H1 (cell line): Measurements from ENCODE around the gene LCLAT1. TPM values are rescaled to one million over a fixed set of nuclear protein-coding genes. Genes with fewer than 3 reads are reported as not detected.

Source experiments
- CTCF ChIA-PET: fragments of 300-600 bp; sonication (Branson Sonifier 250); formaldehyde crosslinking; loops from one replicate; lab custom pipeline; 2021; ENCODE audit not compliant: partially characterized antibody; lab: Charles Lee
- POLR2A ChIA-PET: fragments of 300-600 bp; sonication (Branson Sonifier 250); formaldehyde crosslinking; loops from one replicate; lab custom pipeline; 2021; ENCODE audit warnings: inconsistent platforms; ENCODE audit not compliant: partially characterized antibody; lab: Charles Lee
- DNase-seq, 2 experiments: peaks; one replicate each; pipeline versions ENCODE4 v3.0.0 to v3.0.0-alpha.2; 2010 to 2022; ENCODE audit warnings: low spot score in 2 of 2, low read depth in 1 of 2, mixed read lengths in 1 of 2
- FAIRE-seq: peaks from 2 replicates; lab custom pipeline; 2011; peaks lifted over from hg19 to GRCh38; lab: Jason Lieb, UNC
- H2AFZ ChIP-seq: 2 replicates; pipeline ENCODE4 v1.8.1; 2012; ENCODE audit warnings: low read length, inconsistent platforms
- H2AK5ac ChIP-seq: 2 replicates; pipeline ENCODE4 v1.6.1; 2013; ENCODE audit warnings: low read depth, low read length
- H2BK120ac ChIP-seq: replicated peaks from 2 replicates; pipeline ENCODE3; 2013; ENCODE audit warnings: low read depth, low read length, inconsistent platforms
- H2BK12ac ChIP-seq: 2 replicates; pipeline ENCODE4 v1.6.1; 2013; ENCODE audit warnings: low read depth, low read length
- H2BK15ac ChIP-seq: 2 replicates; pipeline ENCODE4 v1.6.1; 2013; ENCODE audit warnings: low read length
- H2BK20ac ChIP-seq: 2 replicates; pipeline ENCODE4 v1.6.1; 2013; ENCODE audit warnings: low read length
- H2BK5ac ChIP-seq: 2 replicates; pipeline ENCODE4 v1.6.1; 2013; ENCODE audit warnings: low read depth, low read length
- H3K14ac ChIP-seq: 2 replicates; pipeline ENCODE4 v1.6.1; 2013; ENCODE audit warnings: inconsistent platforms; ENCODE audit not compliant: insufficient read length
- H3K18ac ChIP-seq: 2 replicates; pipeline ENCODE4 v1.6.1; 2013; ENCODE audit warnings: low read length; ENCODE audit errors: extremely low read depth
- H3K23ac ChIP-seq: 2 replicates; pipeline ENCODE4 v1.6.1; 2013; ENCODE audit warnings: inconsistent platforms; ENCODE audit not compliant: insufficient read length
- H3K23me2 ChIP-seq: 2 replicates; pipeline ENCODE4 v1.6.1; 2013; ENCODE audit warnings: low read depth, low read length
- H3K27ac ChIP-seq: 2 replicates; pipeline ENCODE4 v1.6.1; 2011; ENCODE audit warnings: low read depth, low read length, inconsistent platforms
- H3K27me3 ChIP-seq, 4 experiments: replicated peaks in 1 of 4; 1 replicate in 1 of 4; 2 replicates in 3 of 4; pipeline versions ENCODE4 v1.6.1 to v1.8.1; 2011 to 2013; ENCODE audit warnings: low read length in 3 of 4, mild to moderate bottlenecking in 3 of 4, inconsistent platforms in 2 of 4, mixed read lengths in 2 of 4, moderate library complexity in 1 of 4; ENCODE audit not compliant: control insufficient read depth in 3 of 4, insufficient read depth in 3 of 4; ENCODE audit errors: extremely low read depth in 1 of 4
- H3K36me3 ChIP-seq, 4 experiments: 2 replicates each; pipeline versions ENCODE4 v1.6.1 to v1.8.1; 2011 to 2013; ENCODE audit warnings: mild to moderate bottlenecking in 4 of 4, low read length in 3 of 4, moderate library complexity in 2 of 4, control low read depth in 1 of 4, inconsistent platforms in 1 of 4; ENCODE audit not compliant: insufficient read depth in 4 of 4, control insufficient read depth in 2 of 4
- H3K4ac ChIP-seq: replicated peaks from 2 replicates; pipeline ENCODE3; 2013; ENCODE audit warnings: low read length, low read depth, mixed read lengths, inconsistent platforms; ENCODE audit not compliant: insufficient read length
- H3K4me1 ChIP-seq, 4 experiments: replicated peaks in 1 of 4; 1 replicate in 1 of 4; 2 replicates in 3 of 4; pipeline versions ENCODE4 v1.6.1 to v1.8.1; 2011 to 2013; ENCODE audit warnings: low read length in 3 of 4, inconsistent platforms in 2 of 4, mixed read lengths in 1 of 4; ENCODE audit not compliant: insufficient read depth in 4 of 4, control insufficient read depth in 3 of 4
- H3K4me2 ChIP-seq, 2 experiments: 2 replicates each; pipeline versions ENCODE4 v1.6.1 to v1.8.1; 2011 to 2013; ENCODE audit warnings: low read depth in 2 of 2, low read length in 2 of 2, control low read depth in 1 of 2, inconsistent platforms in 1 of 2, mild to moderate bottlenecking in 1 of 2; ENCODE audit not compliant: insufficient read depth in 1 of 2
- H3K4me3 ChIP-seq, 4 experiments: fragments of 200-600, 300-600 bp in 1 of 4; sonication (generic), shearing (Covaris generic), sonication (Bioruptor Twin) in 1 of 4; 2 replicates each; pipeline versions ENCODE4 v1.5.1 to v1.8.1; 2011 to 2016; ENCODE audit warnings: low read length in 4 of 4, low read depth in 3 of 4, control low read depth in 2 of 4, inconsistent platforms in 2 of 4, mild to moderate bottlenecking in 2 of 4, mixed read lengths in 1 of 4, moderate library complexity in 1 of 4; ENCODE audit not compliant: insufficient read depth in 2 of 4; ENCODE audit errors: extremely low read depth in 1 of 4
- H3K56ac ChIP-seq: replicated peaks from 2 replicates; pipeline ENCODE3; 2013; ENCODE audit warnings: low read depth, mild to moderate bottlenecking, mixed read lengths, low read length, inconsistent platforms; ENCODE audit not compliant: insufficient read length
- H3K79me1 ChIP-seq: 2 replicates; pipeline ENCODE4 v1.6.1; 2013; ENCODE audit warnings: low read depth, low read length, control low read depth
- H3K79me2 ChIP-seq, 2 experiments: 2 replicates each; pipeline versions ENCODE4 v1.6.1 to v1.8.1; 2012 to 2013; ENCODE audit warnings: low read length in 2 of 2, mild to moderate bottlenecking in 2 of 2, inconsistent platforms in 1 of 2; ENCODE audit not compliant: insufficient read depth in 2 of 2, control insufficient read depth in 1 of 2
- H3K9ac ChIP-seq, 4 experiments: replicated peaks in 1 of 4; 1 replicate in 1 of 4; 2 replicates in 3 of 4; pipeline versions ENCODE4 v1.6.1 to v1.8.1; 2011 to 2013; ENCODE audit warnings: low read depth in 3 of 4, low read length in 3 of 4, control low read depth in 2 of 4, mild to moderate bottlenecking in 2 of 4, moderate library complexity in 2 of 4, inconsistent platforms in 1 of 4; ENCODE audit errors: extremely low read depth in 1 of 4
- H3K9me3 ChIP-seq, 2 experiments: 2 replicates each; pipeline versions ENCODE4 v1.6.1 to v1.8.1; 2012 to 2013; ENCODE audit warnings: mild to moderate bottlenecking in 2 of 2, moderate library complexity in 2 of 2, control low read depth in 1 of 2, inconsistent platforms in 1 of 2, low read depth in 1 of 2, low read length in 1 of 2, mixed read lengths in 1 of 2; ENCODE audit not compliant: insufficient read depth in 2 of 2
- H4K20me1 ChIP-seq, 2 experiments: replicated peaks in 1 of 2; 2 replicates each; pipeline versions ENCODE3 to v1.8.1; 2011 to 2013; ENCODE audit warnings: inconsistent platforms in 2 of 2, low read length in 2 of 2, mild to moderate bottlenecking in 1 of 2; ENCODE audit not compliant: insufficient read depth in 2 of 2, control insufficient read depth in 1 of 2
- H4K5ac ChIP-seq: 2 replicates; pipeline ENCODE4 v1.6.1; 2013; ENCODE audit warnings: low read length, low read depth, mixed read lengths, inconsistent platforms; ENCODE audit not compliant: insufficient read length
- H4K8ac ChIP-seq: 2 replicates; pipeline ENCODE4 v1.8.0; 2013; ENCODE audit warnings: mild to moderate bottlenecking, moderate library complexity, low read length, inconsistent platforms; ENCODE audit not compliant: insufficient read depth; ENCODE audit errors: extremely low read depth
- H4K91ac ChIP-seq: replicated peaks from 2 replicates; pipeline ENCODE3; 2013; ENCODE audit warnings: low read length, mixed read lengths, inconsistent platforms; ENCODE audit not compliant: insufficient read length
- EGR1 ChIP-seq: IDR thresholded peaks from 2 replicates; pipeline ENCODE4 v1.6.1; 2011; ENCODE audit warnings: low read depth, low read length, borderline replicate concordance
- EZH2 ChIP-seq: fragments of 200-600 bp; sonication (generic); IDR thresholded peaks from 2 replicates; pipeline ENCODE4 v1.7.1; 2012; ENCODE audit warnings: low read depth, mild to moderate bottlenecking, moderate library complexity, low read length, inconsistent platforms; ENCODE audit not compliant: severe bottlenecking
- FOSL1 ChIP-seq: IDR thresholded peaks from 2 replicates; pipeline ENCODE4 v1.6.1; 2011; ENCODE audit warnings: mild to moderate bottlenecking, low read depth, low read length, moderate library complexity; ENCODE audit not compliant: insufficient read depth
- POLR2AphosphoS5 ChIP-seq: IDR thresholded peaks from 2 replicates; pipeline ENCODE4 v1.6.1; 2011; ENCODE audit warnings: low read depth, low read length
- SIRT6 ChIP-seq: IDR thresholded peaks from one replicate; pipeline ENCODE4 v1.7.1; 2012; ENCODE audit warnings: low read length, inconsistent platforms
- SIX5 ChIP-seq: IDR thresholded peaks from 2 replicates; pipeline ENCODE4 v1.6.1; 2011; ENCODE audit warnings: mild to moderate bottlenecking, low read depth, low read length
- SP1 ChIP-seq: IDR thresholded peaks from 2 replicates; pipeline ENCODE4 v1.6.1; 2011; ENCODE audit warnings: low read depth, low read length
- WGBS, 2 experiments: shearing (Covaris generic) in 1 of 2; methylation state at CpG; one replicate each; pipeline versions ENCODE4 v1.1.6 to v1.1.7; 2013 to 2015; ENCODE audit warnings: low lambda C conversion rate in 2 of 2, mixed read lengths in 2 of 2, inconsistent platforms in 1 of 2, low coverage in 1 of 2, missing lambda C conversion rate in 1 of 2; ENCODE audit not compliant: insufficient replicate concordance in 2 of 2, insufficient coverage in 1 of 2, insufficient read length in 1 of 2; ENCODE audit errors: extremely low coverage in 1 of 2, missing lambda C conversion rate in 1 of 2; 5-methylcytosine and 5-hydroxymethylcytosine counted together
- polyA plus RNA-seq, 7 experiments: library from polyadenylated mRNA; depleted of rRNA in 3 of 7; stranded (reverse) in 5 of 7; unstranded in 2 of 7; fragments of >200 nt in 5 of 7; fragments of 200-250 nt in 2 of 7; gene quantifications; 1 replicate in 5 of 7; 2 replicates in 1 of 7; 4 replicates in 1 of 7; pipeline versions ENCODE4 v1.2.1 to v1.2.3, GENCODE V29; 2011 to 2013; ENCODE audit warnings: missing spikeins in 2 of 7, mixed read lengths in 2 of 7
- total RNA-seq: library from RNA; stranded (reverse); fragmentation: NEBNext Ultra II Directional; extraction: Animal tissue kit (Norgen Biotek cat#: 25700); gene quantifications from 2 replicates; pipeline ENCODE4 v1.2.1, GENCODE V29; 2021

Gene LCLAT1
- total and polyA plus RNA-seq, 2 of the 8 experiments (the other 6 are each of a cell fraction or from before 2014, with no cell fraction given) = 7.6 to 22.0 TPM

- FAIRE-seq (no peak), DNase-seq (no peak)
- Histone ChIP-seq H4K20me1 (peaks cover 0 to 3% of the 10 kb centered on the region in 2 experiments), H3K9me3 (no peaks in the 10 kb centered on the region), H4K8ac (no peak overlapping the region), H4K5ac (no peak overlapping the region), H3K56ac (no peak overlapping the region), H2BK15ac (no peak overlapping the region), H3K14ac (no peak overlapping the region), H3K79me1 (peaks cover 1% of the 10 kb centered on the region; the same call in 1 of the 2 replicates), H3K23ac (no peak overlapping the region), H3K4me3 (no peak overlapping the region), H2AK5ac (no peak overlapping the region), H2AFZ (no peak overlapping the region), H3K4ac (no peak overlapping the region), H2BK12ac (no peak overlapping the region), H3K36me3 (peaks cover 0 to 2% (median 0%) of the 10 kb centered on the region in 4 experiments; a peak in 1 of 8 replicates), H3K27ac (no peak overlapping the region), H2BK5ac (no peak overlapping the region), H3K27me3 (no peaks in the 10 kb centered on the region), H3K79me2 (peaks cover 0 to 18% of the 10 kb centered on the region in 2 experiments; a peak in 2 of 4 replicates), H3K9ac (no peak overlapping the region), H3K4me1 (no peaks in the 10 kb centered on the region), H3K23me2 (no peaks in the 10 kb centered on the region), H3K18ac (no peak overlapping the region), H4K91ac (no peak overlapping the region), H3K4me2 (no peak overlapping the region), H2BK20ac (no peak overlapping the region), H2BK120ac (no peak overlapping the region)
- ChIA-PET CTCF (interaction anchor here (0.6 to 3.4 kb wide), 4 partner anchors 11 to 263 kb away, joined by 3 to 16 read pairs (median 4); no protein-coding TSS in a partner anchor), POLR2A (no interaction called here)
- 90% methylated on average over 1 of the region's 1 CpG; no CpG with 5 or more reads in 1 of the 2 experiments for WGBS, 2 experiments
- TF ChIP-seq EZH2 = no peak
- TF ChIP-seq FOSL1 = no peak
- no peak for TF ChIP-seq SP1
- no peak for TF ChIP-seq SIRT6
- no peak for TF ChIP-seq SIX5
- no peak for TF ChIP-seq EGR1
- TF ChIP-seq POLR2AphosphoS5 = no peak
Observed at GRCh38 chr2:30492619-30493018, 45.6 kb downstream of the LCLAT1 start.
